ENCODE measurements around the gene PAK4.

PAK4 gene

GRCh38 chr19:39125199-39125553 is 410 bp upstream of the PAK4 start:
- TF ChIP-seq POLR2AphosphoS5 (IDR thresholded peaks at IDR 0.05; ENCODE audit: low read depth, low read length) (no peak), POLR2A (IDR thresholded peaks at IDR 0.05; ENCODE audit: low read depth, low read length) (no peak), TAF1 (IDR thresholded peaks at IDR 0.05; ENCODE audit: borderline replicate concordance, low read depth, low read length) (no peak)
- DNase-seq (ENCODE audit: insufficient read length) (no peak), FAIRE-seq (no peak)

- TF ChIP-seq POLR2A (IDR thresholded peaks at IDR 0.05; ENCODE audit: low read depth, low read length) (no peak), TAF1 (IDR thresholded peaks at IDR 0.05; ENCODE audit: borderline replicate concordance, low read depth, low read length) (no peak), POLR2AphosphoS5 (IDR thresholded peaks at IDR 0.05; ENCODE audit: low read depth, low read length) (no peak)
- FAIRE-seq (no peak), DNase-seq (ENCODE audit: insufficient read length) (no peak)
These were observed 964 bp downstream of the PAK4 start for GRCh38 chr19:39126312-39127187.

GRCh38 chr19:39127812-39128515 is 2.4 kb downstream of the PAK4 start:
- FAIRE-seq (no peak), DNase-seq (ENCODE audit: insufficient read length) (no peak)
- no peak for TF ChIP-seq POLR2A (IDR thresholded peaks at IDR 0.05; ENCODE audit: low read depth, low read length)
- TF ChIP-seq POLR2AphosphoS5 (IDR thresholded peaks at IDR 0.05; ENCODE audit: low read depth, low read length): no peak
- TF ChIP-seq TAF1 (IDR thresholded peaks at IDR 0.05; ENCODE audit: borderline replicate concordance, low read depth, low read length): no peak

- no peak for TF ChIP-seq POLR2AphosphoS5 (IDR thresholded peaks at IDR 0.05; ENCODE audit: low read depth, low read length)
- no peak for FAIRE-seq
- no peak for DNase-seq (ENCODE audit: insufficient read length)
These were observed 3.0 kb downstream of the PAK4 start for GRCh38 chr19:39128516-39129079.

GRCh38 chr19:39129116-39129515 is 3.5 kb downstream of the PAK4 start:
- no peak for DNase-seq (ENCODE audit: insufficient read length)
- FAIRE-seq: no peak
- TF ChIP-seq POLR2A (IDR thresholded peaks at IDR 0.05; ENCODE audit: low read depth, low read length) (no peak), TAF1 (IDR thresholded peaks at IDR 0.05; ENCODE audit: borderline replicate concordance, low read depth, low read length) (no peak), POLR2AphosphoS5 (IDR thresholded peaks at IDR 0.05; ENCODE audit: low read depth, low read length) (no peak)

GRCh38 chr19:39130337-39131254 is 5.0 kb downstream of the PAK4 start:
- DNase-seq (ENCODE audit: insufficient read length) (no peak), FAIRE-seq (no peak)
- TF ChIP-seq POLR2A (IDR thresholded peaks at IDR 0.05; ENCODE audit: low read depth, low read length): no peak
- TF ChIP-seq POLR2AphosphoS5 (IDR thresholded peaks at IDR 0.05; ENCODE audit: low read depth, low read length): no peak
- TF ChIP-seq TAF1 (IDR thresholded peaks at IDR 0.05; ENCODE audit: borderline replicate concordance, low read depth, low read length): no peak

GRCh38 chr19:39131255-39131755 is 5.7 kb downstream of the PAK4 start:
- TF ChIP-seq POLR2AphosphoS5 (IDR thresholded peaks at IDR 0.05; ENCODE audit: low read depth, low read length) (no peak), POLR2A (IDR thresholded peaks at IDR 0.05; ENCODE audit: low read depth, low read length) (no peak), TAF1 (IDR thresholded peaks at IDR 0.05; ENCODE audit: borderline replicate concordance, low read depth, low read length) (no peak)
- DNase-seq (ENCODE audit: insufficient read length) (no peak), FAIRE-seq (peak; percentile 14)

- TF ChIP-seq POLR2AphosphoS5 (IDR thresholded peaks at IDR 0.05; ENCODE audit: low read depth, low read length) (no peak), POLR2A (IDR thresholded peaks at IDR 0.05; ENCODE audit: low read depth, low read length) (no peak), TAF1 (IDR thresholded peaks at IDR 0.05; ENCODE audit: borderline replicate concordance, low read depth, low read length) (no peak)
- no peak for FAIRE-seq
- no peak for DNase-seq (ENCODE audit: insufficient read length)
These were observed 6.9 kb downstream of the PAK4 start for GRCh38 chr19:39132344-39132969.

- DNase-seq (ENCODE audit: insufficient read length): no peak
- TF ChIP-seq POLR2AphosphoS5 (IDR thresholded peaks at IDR 0.05; ENCODE audit: low read depth, low read length) (no peak), TAF1 (IDR thresholded peaks at IDR 0.05; ENCODE audit: borderline replicate concordance, low read depth, low read length) (no peak), POLR2A (IDR thresholded peaks at IDR 0.05; ENCODE audit: low read depth, low read length) (no peak)
- no peak for FAIRE-seq
These were observed 8.1 kb downstream of the PAK4 start for GRCh38 chr19:39133431-39134270.

- TF ChIP-seq POLR2AphosphoS5 (IDR thresholded peaks at IDR 0.05; ENCODE audit: low read depth, low read length) (no peak), POLR2A (IDR thresholded peaks at IDR 0.05; ENCODE audit: low read depth, low read length) (no peak), TAF1 (IDR thresholded peaks at IDR 0.05; ENCODE audit: borderline replicate concordance, low read depth, low read length) (no peak)
- DNase-seq (ENCODE audit: insufficient read length) (no peak), FAIRE-seq (no peak)
These were observed 10.1 kb downstream of the PAK4 start for GRCh38 chr19:39135701-39136100.
